DMS53 treated with DMSO at 0.1 percent for 48 hours (cell line): ENCODE results near the gene FCAMR.
"Not testable (repeated sequence)": the region's sequence is repeated elsewhere in the genome, so short reads cannot be mapped to it uniquely, and the experiment has no call there.

Source experiments
- DNase-seq: peaks from one replicate; lab custom pipeline; 2025; ENCODE audit not compliant: unreplicated experiment; lab: John Stamatoyannopoulos, UW

The FCAMR gene

GRCh38 chr1:206937425-206937824 is 32.8 kb downstream of the FCAMR start:
- no peak for DNase-seq

- peak; percentile 29 for DNase-seq
Observed at GRCh38 chr1:206935491-206936067, 34.7 kb downstream of the FCAMR start.

GRCh38 chr1:206933333-206933945 is 36.8 kb downstream of the FCAMR start:
- DNase-seq = peak; percentile 10

DNA sequence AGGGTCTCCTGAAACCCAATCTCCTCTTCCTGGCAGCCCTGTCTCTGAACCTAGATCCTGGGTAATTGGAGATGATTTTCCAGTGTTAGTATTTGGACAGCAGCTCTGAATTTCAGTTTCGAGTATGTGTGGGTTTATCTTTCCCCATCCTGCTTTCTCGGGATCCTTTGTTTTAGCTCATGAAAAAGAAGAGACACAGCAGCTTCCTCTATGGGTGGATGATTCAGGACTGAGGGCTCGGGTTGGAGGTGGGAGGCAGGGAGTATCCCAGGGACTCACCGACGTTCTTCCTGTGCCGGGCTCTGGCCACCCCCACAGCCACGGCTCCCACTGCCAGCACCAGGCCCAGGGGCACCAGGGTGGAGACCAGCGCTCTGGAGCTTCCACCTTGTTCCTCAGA is 38.1 kb downstream of the FCAMR start:
- no peak for DNase-seq

DNA sequence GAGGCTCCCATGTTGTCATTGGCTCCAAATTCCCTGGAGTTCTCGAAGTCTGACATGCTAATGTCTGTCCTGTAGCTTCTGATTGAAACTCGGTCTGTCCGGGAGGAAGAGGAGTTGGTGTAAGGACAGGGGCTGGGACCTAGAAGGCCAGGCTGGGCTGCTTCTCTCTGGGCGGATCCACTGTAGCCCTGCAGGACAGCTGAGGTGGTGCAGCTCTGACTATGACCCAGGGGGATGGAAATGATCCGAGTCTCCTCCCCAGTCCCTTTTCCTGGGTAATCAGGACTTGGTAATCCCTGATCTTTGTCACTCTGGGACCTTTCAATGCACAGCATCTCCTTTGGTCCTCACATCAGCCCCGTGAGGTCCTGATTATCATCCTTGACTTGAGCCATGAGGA is 38.6 kb downstream of the FCAMR start:
- DNase-seq = no peak

DNA sequence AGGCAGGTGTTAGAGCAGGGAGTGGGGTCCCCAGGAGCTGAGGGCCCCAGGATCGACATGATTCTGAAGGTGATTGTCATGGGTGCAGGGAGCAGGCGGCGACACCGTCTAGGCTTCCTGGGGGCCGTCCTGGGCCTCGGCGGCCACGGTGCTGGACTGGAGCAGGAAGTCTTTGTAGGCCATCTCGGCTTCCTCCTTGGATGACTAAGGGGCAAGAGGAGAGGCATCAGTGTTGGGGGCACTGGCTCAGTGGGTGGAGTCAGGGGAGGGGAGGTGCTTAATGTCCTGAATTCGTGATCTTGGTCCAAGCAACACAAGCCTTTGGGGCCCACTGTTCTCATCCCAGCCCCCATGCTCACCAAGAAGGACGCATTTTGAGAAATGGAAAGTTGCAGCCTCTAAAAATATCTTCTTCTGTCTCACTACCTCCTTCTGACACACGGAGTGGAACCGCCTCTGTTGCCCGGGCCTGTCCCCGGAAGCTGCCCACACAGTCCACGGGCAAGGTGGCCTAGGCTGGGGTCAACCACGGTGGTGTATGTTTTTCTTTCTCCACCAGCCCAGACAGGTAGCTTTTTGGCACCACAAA is 40.0 kb downstream of the FCAMR start:
- DNase-seq = no peak

GRCh38 chr1:206929524-206929923 is 40.7 kb downstream of the FCAMR start:
- no peak for DNase-seq

DNA sequence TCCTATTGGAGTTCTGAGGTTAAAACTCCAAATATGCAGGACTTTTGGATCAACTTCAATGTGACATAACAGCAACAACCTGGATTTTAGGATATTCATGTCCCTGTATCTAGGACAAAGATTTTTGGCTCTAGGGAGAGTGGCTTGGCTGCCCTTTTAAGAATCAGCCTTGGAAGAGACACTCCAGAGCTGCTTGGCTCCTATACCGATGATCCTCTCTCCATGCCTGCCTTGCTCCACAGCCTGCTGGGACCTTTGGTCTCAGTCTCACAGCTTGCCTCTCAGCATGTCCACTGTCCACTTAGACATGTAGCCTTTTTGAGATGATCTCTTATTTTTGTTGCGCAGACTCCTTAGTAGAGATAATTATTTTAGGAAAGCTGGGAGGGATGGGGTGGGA is 44.0 kb downstream of the FCAMR start:
- no peak for DNase-seq

DNA sequence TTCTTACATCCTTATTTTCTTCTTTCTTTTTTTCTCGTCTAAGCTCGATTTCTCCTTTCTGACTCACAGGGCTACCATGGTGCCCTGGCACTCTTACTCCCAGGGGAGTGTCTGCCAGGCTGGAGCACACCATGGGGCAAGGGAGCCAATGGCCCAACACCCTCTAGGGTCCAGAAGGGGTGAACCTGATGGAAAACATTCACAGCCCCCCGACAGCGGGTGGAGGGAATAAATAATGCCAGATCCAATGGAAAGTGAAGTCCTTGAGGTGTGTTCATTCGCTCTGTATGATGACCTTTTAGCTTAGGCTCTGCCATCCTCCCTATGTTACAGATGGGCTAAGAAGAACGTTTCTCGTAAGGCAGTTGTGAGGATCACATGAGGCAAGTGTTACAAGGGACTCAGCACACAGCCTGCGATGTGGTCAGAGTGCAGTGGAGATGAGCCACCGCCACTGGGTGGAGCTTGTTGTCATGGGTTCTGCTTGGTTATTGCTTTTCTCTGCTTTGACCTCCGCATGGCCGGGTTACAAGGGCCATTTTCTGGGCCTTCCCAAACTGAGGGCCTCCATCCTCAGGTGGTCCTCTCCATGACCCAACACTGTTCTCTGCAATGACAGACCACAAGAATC is 45.0 kb downstream of the FCAMR start:
- DNase-seq = no peak

DNA sequence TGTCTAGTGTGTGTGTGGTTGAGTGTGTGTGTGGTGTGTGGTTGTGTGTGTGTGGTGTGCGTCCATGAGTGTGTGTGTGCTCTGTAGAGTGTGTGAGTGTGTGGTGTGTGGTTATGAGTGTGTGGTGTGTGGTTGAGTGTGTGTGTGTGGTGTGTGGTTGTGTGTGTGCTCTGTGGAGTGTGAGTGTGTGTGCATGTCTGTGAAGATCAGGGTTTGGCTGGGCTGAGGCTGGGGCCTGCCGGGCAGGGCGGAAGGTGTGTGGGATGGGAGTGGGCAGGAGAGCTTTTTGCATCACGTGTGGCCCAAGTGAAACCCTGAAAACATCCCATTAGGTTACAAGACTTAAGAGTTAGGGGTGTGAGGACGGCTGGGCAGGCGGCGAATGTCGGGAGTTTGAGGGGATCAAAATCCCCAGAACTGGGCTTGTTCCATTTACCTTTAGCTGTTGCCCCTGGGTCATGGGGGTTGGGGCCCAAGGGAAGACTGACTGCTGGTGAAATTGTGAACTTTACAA is 45.6 kb downstream of the FCAMR start:
- DNase-seq = no peak

GRCh38 chr1:206923961-206924557 is 46.2 kb downstream of the FCAMR start:
- DNase-seq = not testable (repeated sequence)

GRCh38 chr1:206923009-206923960 is 47.0 kb downstream of the FCAMR start:
- DNase-seq = no peak

DNA sequence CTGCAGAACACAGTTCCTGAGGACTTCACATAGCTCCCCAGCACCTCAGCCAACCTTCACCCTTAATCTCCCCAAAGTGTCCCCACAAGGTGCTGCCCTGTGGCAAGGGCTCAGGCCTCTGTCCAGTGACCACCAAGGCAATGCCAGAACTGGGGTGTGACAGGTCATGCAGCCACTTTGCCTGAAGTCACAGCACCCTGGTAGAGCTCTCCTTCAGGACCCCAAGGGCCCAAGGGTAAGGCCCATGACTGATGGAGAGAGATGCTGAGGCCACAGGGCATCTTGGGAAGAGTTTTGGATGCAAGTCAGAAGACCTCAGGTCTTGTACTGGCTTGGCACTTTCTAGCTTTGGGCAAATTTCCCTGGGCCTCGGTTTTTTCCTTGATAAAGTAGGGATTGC is 47.7 kb downstream of the FCAMR start:
- DNase-seq = no peak

- DNase-seq = peak; percentile 73
Observed at GRCh38 chr1:206921772-206922265, 48.4 kb downstream of the FCAMR start, which contains the start of gene FCMR. TSS of gene FCMR (minus strand) at chr1:206921941. CDS start at chr1:206921854, 87 bp downstream.

DNA sequence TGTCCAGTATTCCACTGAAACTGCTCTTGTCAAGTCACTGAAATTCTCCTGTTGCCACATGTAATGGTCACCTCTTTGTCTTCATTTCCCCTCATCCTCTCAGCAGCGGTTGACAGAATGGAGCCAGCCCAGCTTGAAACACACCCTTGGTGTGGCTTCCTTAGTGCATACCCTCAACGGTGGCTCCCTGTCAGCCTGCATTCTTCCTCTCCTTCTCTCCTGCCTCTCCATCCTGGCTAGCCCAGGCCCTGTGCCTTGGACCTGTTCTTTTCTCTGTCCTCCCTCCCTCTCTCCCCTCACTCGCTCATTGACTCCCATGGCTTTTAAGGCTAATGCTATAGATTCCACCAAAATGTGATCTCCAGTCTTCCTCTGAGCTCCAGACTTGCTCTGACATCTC is 52.2 kb downstream of the FCAMR start:
- no peak for DNase-seq

DNA sequence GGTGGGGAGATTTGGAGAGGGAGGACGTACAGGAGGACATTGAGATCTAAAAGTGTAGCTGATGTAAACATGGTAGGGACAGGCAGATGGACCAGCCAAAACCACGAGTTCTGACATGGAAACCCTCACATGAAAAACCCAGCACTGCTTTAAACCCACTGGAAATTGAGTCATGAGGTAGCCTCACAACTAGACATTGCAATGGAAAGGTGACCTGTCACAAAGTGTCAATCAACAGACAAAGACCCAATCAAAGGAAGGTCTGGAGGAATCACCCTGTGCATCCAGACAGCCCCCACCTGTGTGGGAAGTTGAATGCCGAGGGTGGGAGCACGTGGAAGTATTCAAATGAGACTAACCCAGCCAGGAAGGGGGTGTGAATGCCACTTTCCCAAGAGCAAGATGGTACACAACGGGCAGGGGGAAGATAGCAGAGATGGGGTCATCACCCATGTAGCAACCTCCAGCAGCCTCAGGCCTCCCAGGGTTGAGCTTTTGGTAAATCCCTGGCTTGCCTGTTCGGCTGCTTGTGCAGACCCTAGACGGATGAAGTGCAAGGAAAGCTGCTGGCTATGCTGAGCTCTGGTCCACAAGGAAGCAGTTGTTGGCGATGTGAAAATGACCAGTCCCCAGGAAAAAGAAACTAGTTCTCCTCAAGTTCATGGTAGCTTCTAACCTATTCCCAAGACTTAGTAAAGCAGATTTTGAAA is 54.1 kb downstream of the FCAMR start:
- no peak for DNase-seq

GRCh38 chr1:206915030-206915735 is 55.1 kb downstream of the FCAMR start:
- no peak for DNase-seq

DNA sequence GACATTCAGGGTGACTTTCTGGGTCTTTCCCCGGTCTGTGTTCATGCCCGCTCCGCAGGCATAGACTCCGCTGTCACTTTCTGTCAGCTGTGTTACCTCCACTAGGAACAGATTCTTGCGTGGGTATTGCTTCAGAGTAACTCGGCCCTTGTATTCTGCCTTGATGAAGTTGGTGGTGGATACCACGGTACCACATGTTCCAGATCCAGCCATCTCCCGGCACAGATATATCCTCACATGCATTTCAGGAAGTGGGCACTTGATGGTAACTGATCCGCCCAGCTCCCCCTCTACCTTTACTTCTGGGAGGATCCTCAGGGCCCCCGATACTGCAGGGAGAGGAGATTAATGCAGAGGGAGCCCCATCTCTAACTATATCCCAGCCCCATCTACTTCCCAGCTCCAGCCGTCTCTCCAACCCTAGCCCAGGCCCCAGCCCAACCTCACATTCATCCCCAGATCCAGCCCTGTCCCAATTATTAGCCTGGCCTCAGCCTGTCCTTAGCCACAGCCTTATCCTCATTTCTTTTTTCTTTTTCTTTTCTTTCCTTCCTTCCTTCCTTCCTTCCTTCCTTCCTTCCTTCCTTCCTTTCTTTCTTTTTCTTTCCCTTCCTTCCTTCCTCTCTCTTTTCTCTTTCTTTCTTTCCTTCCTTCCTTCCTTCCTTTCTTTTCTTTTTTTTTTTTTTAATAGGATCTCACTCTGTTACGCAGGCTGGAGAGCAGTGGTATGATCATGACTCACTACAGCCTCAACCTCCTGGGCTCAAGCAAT is 56.3 kb downstream of the FCAMR start:
- DNase-seq = no peak
